Keratinocyte (primary cell): Measurements from ENCODE around the gene DLG1. TPM values are rescaled to one million over a fixed set of nuclear protein-coding genes. Genes with fewer than 3 reads are reported as not detected.

Source experiments
- DNase-seq: peaks from one replicate; pipeline ENCODE4 v3.0.0-alpha.2; 2011; ENCODE audit warnings: low read depth, missing footprints, low spot score
- FAIRE-seq: peaks from 2 replicates; lab custom pipeline; 2011; peaks lifted over from hg19 to GRCh38; lab: Jason Lieb, UNC
- H2AFZ ChIP-seq: 2 replicates; pipeline ENCODE4 v1.6.0; 2012; ENCODE audit warnings: low read length, control low read depth, inconsistent platforms; ENCODE audit not compliant: control insufficient read depth
- H3K27ac ChIP-seq: 2 replicates; pipeline ENCODE4 v1.5.1; 2011; ENCODE audit warnings: low read length; ENCODE audit not compliant: control insufficient read depth, insufficient read depth
- H3K27me3 ChIP-seq: 3 replicates; pipeline ENCODE4 v1.6.0; 2011; ENCODE audit warnings: low read length; ENCODE audit not compliant: control insufficient read depth, insufficient read depth; ENCODE audit errors: extremely low read depth
- H3K36me3 ChIP-seq, 2 experiments: 2 replicates in 1 of 2; 3 replicates in 1 of 2; pipeline ENCODE4 v1.5.1; 2011; ENCODE audit warnings: low read length in 2 of 2, mild to moderate bottlenecking in 1 of 2; ENCODE audit not compliant: control insufficient read depth in 2 of 2, insufficient read depth in 2 of 2; ENCODE audit errors: extremely low read depth in 1 of 2
- H3K4me1 ChIP-seq: 3 replicates; pipeline ENCODE4 v1.5.1; 2011; ENCODE audit warnings: low read length; ENCODE audit not compliant: control insufficient read depth, insufficient read depth; ENCODE audit errors: extremely low read depth
- H3K4me2 ChIP-seq: 3 replicates; pipeline ENCODE4 v1.6.0; 2011; ENCODE audit warnings: low read depth, low read length; ENCODE audit not compliant: control insufficient read depth, insufficient read depth; ENCODE audit errors: extremely low read depth
- H3K4me3 ChIP-seq, 3 experiments: fragments of 200-600 bp in 1 of 3; sonication (generic) in 1 of 3; 2 replicates in 2 of 3; 3 replicates in 1 of 3; pipeline ENCODE4 v1.5.1; 2011 to 2016; ENCODE audit warnings: low read length in 3 of 3, mild to moderate bottlenecking in 3 of 3, control low read depth in 2 of 3, inconsistent platforms in 1 of 3, low read depth in 1 of 3, mixed read lengths in 1 of 3, mixed run types in 1 of 3, moderate library complexity in 1 of 3; ENCODE audit not compliant: control insufficient read depth in 2 of 3, insufficient read depth in 2 of 3; ENCODE audit errors: extremely low read depth in 1 of 3
- H3K79me2 ChIP-seq: 2 replicates; pipeline ENCODE4 v1.6.0; 2012; ENCODE audit warnings: low read length; ENCODE audit not compliant: control insufficient read depth, insufficient read depth
- H3K9ac ChIP-seq: 3 replicates; pipeline ENCODE4 v1.6.0; 2011; ENCODE audit warnings: low read length; ENCODE audit not compliant: control insufficient read depth, insufficient read depth; ENCODE audit errors: extremely low read depth
- H3K9me1 ChIP-seq: 3 replicates; pipeline ENCODE4 v1.6.0; 2011; ENCODE audit warnings: low read length; ENCODE audit not compliant: control insufficient read depth, insufficient read depth; ENCODE audit errors: extremely low read depth
- H3K9me3 ChIP-seq: 2 replicates; pipeline ENCODE4 v1.5.1; 2012; ENCODE audit warnings: low read depth, low read length; ENCODE audit not compliant: control insufficient read depth
- H4K20me1 ChIP-seq: 3 replicates; pipeline ENCODE4 v1.6.0; 2011; ENCODE audit warnings: low read length; ENCODE audit not compliant: control insufficient read depth, insufficient read depth; ENCODE audit errors: extremely low read depth
- CTCF ChIP-seq, 3 experiments: IDR thresholded peaks in 1 of 3; conservative IDR thresholded peaks in 1 of 3; optimal IDR thresholded peaks in 1 of 3; 2 replicates in 2 of 3; 3 replicates in 1 of 3; pipeline versions ENCODE3 to v1.5.1; 2011; ENCODE audit warnings: low read length in 3 of 3, mild to moderate bottlenecking in 3 of 3, moderate library complexity in 2 of 3, control low read depth in 1 of 3, inconsistent platforms in 1 of 3; ENCODE audit not compliant: insufficient read depth in 2 of 3; ENCODE audit errors: extremely low read depth in 1 of 3
- EZH2 ChIP-seq: IDR thresholded peaks from one replicate; pipeline ENCODE4 v1.6.1; 2012; ENCODE audit warnings: inconsistent platforms, mild to moderate bottlenecking, low read length, moderate library complexity
- dilution Hi-C: fragments of 300-500 bp; cut with MboI; formaldehyde crosslinking; loops from one replicate; pipeline ENCODE4 v1.7.0; 2020; ENCODE audit warnings: low sequenced_read_pairs; ENCODE audit not compliant: extremely low pct_ligation_motif_present
- polyA plus RNA-seq, 5 experiments: library from polyadenylated mRNA; depleted of rRNA in 3 of 5; stranded (reverse) in 3 of 5; stranded (forward) in 1 of 5; unstranded in 1 of 5; fragments of >200 nt; gene quantifications; 1 replicate in 1 of 5; 2 replicates in 3 of 5; 3 replicates in 1 of 5; pipeline versions ENCODE4 v1.2.1 to v1.2.3, GENCODE V29; 2011 to 2012; ENCODE audit warnings: missing spikeins in 2 of 5, low read depth in 1 of 5, low replicate concordance in 1 of 5

Gene DLG1
- polyA plus RNA-seq, 1 donor (not counting 4 experiments of a cell fraction or from before 2014, with no cell fraction given), result 139 TPM

- Histone ChIP-seq H3K79me2 (peaks cover 87% of the 10 kb centered on the region), H3K4me1 (peaks cover 3% of the 10 kb centered on the region)
Observed at GRCh38 chr3:197168063-197168462, 130.3 kb downstream of the DLG1 start.

GRCh38 chr3:197167549-197167948 is 130.9 kb downstream of the DLG1 start:
- dilution Hi-C loops, result no loop called here
- FAIRE-seq (no peak), DNase-seq (no peak)
- H3K9ac ChIP-seq, result no peak overlapping the region
- peaks cover 12% of the 10 kb centered on the region for H3K9me1 ChIP-seq
- no peak overlapping the region for H3K4me2 ChIP-seq
- H3K4me1 ChIP-seq, result peaks cover 8% of the 10 kb centered on the region
- peaks cover 87% of the 10 kb centered on the region for H3K79me2 ChIP-seq
- no peaks in the 10 kb centered on the region for H4K20me1 ChIP-seq
- H3K27ac ChIP-seq, result no peak overlapping the region
- no peak for TF ChIP-seq CTCF (optimal IDR thresholded peaks at IDR 0.05 in 1 of 3, IDR thresholded peaks at IDR 0.05 in 1 of 3, conservative IDR thresholded peaks at IDR 0.05 in 1 of 3; ENCODE audit: extremely low read depth in 1 of 3, insufficient read depth in 2 of 3, low read length in 3 of 3)
- no peak for TF ChIP-seq EZH2
- H3K27me3 ChIP-seq, result no peaks in the 10 kb centered on the region
- H3K4me3 ChIP-seq, result no peak overlapping the region
- H3K36me3 ChIP-seq, result peaks cover 10 to 18% of the 10 kb centered on the region in 2 experiments
- H3K9me3 ChIP-seq, result no peaks in the 10 kb centered on the region
- H2AFZ ChIP-seq, result no peak overlapping the region

More at GRCh38 chr3:197168063-197168462, 130.3 kb downstream of the DLG1 start:
- TF ChIP-seq CTCF (optimal IDR thresholded peaks at IDR 0.05 in 1 of 3, IDR thresholded peaks at IDR 0.05 in 1 of 3, conservative IDR thresholded peaks at IDR 0.05 in 1 of 3; ENCODE audit: extremely low read depth in 1 of 3, insufficient read depth in 2 of 3, low read length in 3 of 3) (no peak), EZH2 (no peak)
- Histone ChIP-seq H3K9me1 (peaks cover 10% of the 10 kb centered on the region), H3K9me3 (no peaks in the 10 kb centered on the region), H3K27ac (no peak overlapping the region), H3K4me3 (no peak overlapping the region), H3K9ac (no peak overlapping the region), H3K4me2 (no peak overlapping the region), H3K36me3 (peaks cover 10 to 17% of the 10 kb centered on the region in 2 experiments), H4K20me1 (no peaks in the 10 kb centered on the region), H3K27me3 (no peaks in the 10 kb centered on the region), H2AFZ (no peak overlapping the region)
- DNase-seq, result no peak
- FAIRE-seq, result no peak
- dilution Hi-C loops, result no loop called here
